PC-3 (cell line): ENCODE measurements around the gene AP1B1. TPM values are rescaled to one million over a fixed set of nuclear protein-coding genes. Genes with fewer than 3 reads are reported as not detected.

ENCODE experiments used
- ATAC-seq: fragments of 200-7000 bp; cut with Tn5 transposase; 2 replicates; pipeline ENCODE4 v1.9.1; 2020; ENCODE audit warnings: mild to moderate bottlenecking, moderate library complexity
- BruUV-seq: library from RNA; stranded (reverse); fragments of 400-500 nt; replicated peaks from 2 replicates; lab custom pipeline; 2021; lab: Mats Ljungman, UMichigan
- CTCF ChIA-PET: fragments of 300-600 bp; sonication (Branson Sonifier 250); formaldehyde crosslinking; loops from one replicate; lab custom pipeline; 2022; ENCODE audit warnings: antibody characterized with exemption; lab: Charles Lee
- POLR2A ChIA-PET: fragments of 300-600 bp; sonication (Branson Sonifier 250); formaldehyde crosslinking; loops from one replicate; lab custom pipeline; 2022; ENCODE audit warnings: antibody characterized with exemption; ENCODE audit not compliant: unreplicated experiment; lab: Charles Lee
- DNase-seq: peaks from one replicate; pipeline ENCODE4 v3.0.0-alpha.2; 2015
- H2AFZ ChIP-seq: fragments of 300-600 bp; sonication (generic); 2 replicates; pipeline ENCODE4 v1.6.0; 2016; ENCODE audit warnings: antibody characterized with exemption, low read length
- H3F3A ChIP-seq: fragments of 300-600 bp; sonication (generic); one replicate; pipeline ENCODE4 v1.6.0; 2017; ENCODE audit warnings: antibody characterized with exemption, low read length, control low read depth, mild to moderate bottlenecking; ENCODE audit not compliant: unreplicated experiment
- H3K27ac ChIP-seq: fragments of 300-600 bp; sonication (generic); 2 replicates; pipeline ENCODE4 v1.5.1; 2016; ENCODE audit warnings: mild to moderate bottlenecking, low read length
- H3K27me3 ChIP-seq: fragments of 300-600 bp; sonication (generic); 2 replicates; pipeline ENCODE4 v1.6.1; 2016; ENCODE audit warnings: low read length, mixed read lengths
- H3K36me3 ChIP-seq: fragments of 300-600 bp; sonication (generic); 2 replicates; pipeline ENCODE4 v1.6.1; 2016; ENCODE audit warnings: low read depth, mixed run types, low read length, mixed read lengths
- H3K4me1 ChIP-seq: fragments of 300-600 bp; sonication (generic); 2 replicates; pipeline ENCODE4 v1.5.1; 2016; ENCODE audit warnings: low read length; ENCODE audit not compliant: insufficient read depth
- H3K4me2 ChIP-seq: fragments of 300-600 bp; sonication (generic); 2 replicates; pipeline ENCODE4 v1.6.0; 2016; ENCODE audit warnings: low read length
- H3K4me3 ChIP-seq: fragments of 300-600 bp; sonication (generic); 2 replicates; pipeline ENCODE4 v1.5.1; 2016; ENCODE audit warnings: mild to moderate bottlenecking, low read length, mixed read lengths
- H3K79me2 ChIP-seq: fragments of 300-600 bp; sonication (generic); 2 replicates; pipeline ENCODE4 v1.6.1; 2017; ENCODE audit warnings: low read length, mixed read lengths
- H3K9ac ChIP-seq: fragments of 300-600 bp; sonication (generic); 2 replicates; pipeline ENCODE4 v1.6.0; 2016; ENCODE audit warnings: mild to moderate bottlenecking, low read length
- H3K9me2 ChIP-seq: fragments of 300-600 bp; sonication (generic); replicated peaks from 2 replicates; pipeline ENCODE4 v1.6.1; 2016; ENCODE audit warnings: mixed run types, low read length, mixed read lengths
- H3K9me3 ChIP-seq: fragments of 300-600 bp; sonication (generic); 2 replicates; pipeline ENCODE4 v1.6.1; 2016; ENCODE audit warnings: low read length, mixed read lengths
- H4K20me1 ChIP-seq: fragments of 300-600 bp; sonication (generic); 2 replicates; pipeline ENCODE4 v1.6.1; 2016; ENCODE audit warnings: low read length, mixed read lengths
- EZH2 ChIP-seq: fragments of 300-600 bp; sonication (generic); IDR thresholded peaks from one replicate; pipeline ENCODE4 v1.6.1; 2017; ENCODE audit warnings: antibody characterized with exemption, mild to moderate bottlenecking, low read length; ENCODE audit not compliant: unreplicated experiment
- EZH2phosphoT487 ChIP-seq: fragments of 300-600 bp; sonication (generic); IDR thresholded peaks from 2 replicates; pipeline ENCODE4 v1.6.1; 2018; ENCODE audit warnings: mild to moderate bottlenecking, antibody characterized with exemption, low read length, borderline replicate concordance
- intact Hi-C: fragments of 100-400 bp; cut with micrococcal nuclease; formaldehyde crosslinking; loops from 2 replicates; pipeline ENCODE4 v1.9.0; 2023
- total RNA-seq: library from RNA; depleted of rRNA; stranded (reverse); fragments of >200 nt; gene quantifications from 2 replicates; pipeline ENCODE4 v1.2.3, GENCODE V29; 2014
- TF ChIP-seq, protein P1 (sequence below): fragments of 300-600 bp; sonication (generic); conservative IDR thresholded peaks from 2 replicates; pipeline ENCODE4 v1.5.1; 2017; ENCODE audit warnings: antibody characterized with exemption, low read depth, mild to moderate bottlenecking, low read length

Gene AP1B1
- total RNA-seq, 1 experiment from 2014 or later = 81.2 TPM

DNA sequence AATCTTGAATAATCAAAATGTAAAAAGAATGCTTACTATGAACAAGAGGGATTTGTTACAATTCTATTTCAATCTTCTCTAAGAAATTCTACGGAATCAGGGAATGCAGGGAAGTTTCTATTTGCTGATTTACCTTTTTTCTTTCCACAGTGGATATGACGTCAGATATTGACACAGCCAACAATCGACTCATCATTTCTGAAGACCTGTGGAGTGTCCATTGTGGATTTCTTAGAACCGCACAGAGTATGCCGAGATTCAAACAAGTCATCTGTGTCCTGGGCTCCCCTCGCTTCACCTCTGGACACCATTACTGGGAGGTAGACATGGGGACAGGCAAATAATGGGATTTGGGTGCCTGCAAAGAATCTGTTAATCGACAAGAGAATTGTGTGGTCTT lies 45.9 kb upstream of the AP1B1 start:
- CTCF ChIA-PET = no interaction called here
- POLR2A ChIA-PET = no interaction called here
- Histone ChIP-seq H2AFZ (no peak overlapping the region), H3K4me2 (no peak overlapping the region), H3K9me2 (no peaks in the 10 kb centered on the region), H3K27me3 (peaks cover 17% of the 10 kb centered on the region), H3K36me3 (no peaks in the 10 kb centered on the region), H4K20me1 (no peaks in the 10 kb centered on the region), H3K27ac (no peak overlapping the region), H3K9me3 (no peaks in the 10 kb centered on the region), H3K4me3 (no peak overlapping the region), H3K9ac (no peak overlapping the region), H3F3A (no peaks in the 10 kb centered on the region), H3K4me1 (no peaks in the 10 kb centered on the region), H3K79me2 (no peaks in the 10 kb centered on the region)
- DNase-seq = no peak
- intact Hi-C loops = no loop called here
- TF ChIP-seq, protein P1, sequence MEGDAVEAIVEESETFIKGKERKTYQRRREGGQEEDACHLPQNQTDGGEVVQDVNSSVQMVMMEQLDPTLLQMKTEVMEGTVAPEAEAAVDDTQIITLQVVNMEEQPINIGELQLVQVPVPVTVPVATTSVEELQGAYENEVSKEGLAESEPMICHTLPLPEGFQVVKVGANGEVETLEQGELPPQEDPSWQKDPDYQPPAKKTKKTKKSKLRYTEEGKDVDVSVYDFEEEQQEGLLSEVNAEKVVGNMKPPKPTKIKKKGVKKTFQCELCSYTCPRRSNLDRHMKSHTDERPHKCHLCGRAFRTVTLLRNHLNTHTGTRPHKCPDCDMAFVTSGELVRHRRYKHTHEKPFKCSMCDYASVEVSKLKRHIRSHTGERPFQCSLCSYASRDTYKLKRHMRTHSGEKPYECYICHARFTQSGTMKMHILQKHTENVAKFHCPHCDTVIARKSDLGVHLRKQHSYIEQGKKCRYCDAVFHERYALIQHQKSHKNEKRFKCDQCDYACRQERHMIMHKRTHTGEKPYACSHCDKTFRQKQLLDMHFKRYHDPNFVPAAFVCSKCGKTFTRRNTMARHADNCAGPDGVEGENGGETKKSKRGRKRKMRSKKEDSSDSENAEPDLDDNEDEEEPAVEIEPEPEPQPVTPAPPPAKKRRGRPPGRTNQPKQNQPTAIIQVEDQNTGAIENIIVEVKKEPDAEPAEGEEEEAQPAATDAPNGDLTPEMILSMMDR = no peak
- no peak for TF ChIP-seq EZH2phosphoT487
- no peak for TF ChIP-seq EZH2
- no peak for ATAC-seq
- BruUV-seq = no TSS peak

DNA sequence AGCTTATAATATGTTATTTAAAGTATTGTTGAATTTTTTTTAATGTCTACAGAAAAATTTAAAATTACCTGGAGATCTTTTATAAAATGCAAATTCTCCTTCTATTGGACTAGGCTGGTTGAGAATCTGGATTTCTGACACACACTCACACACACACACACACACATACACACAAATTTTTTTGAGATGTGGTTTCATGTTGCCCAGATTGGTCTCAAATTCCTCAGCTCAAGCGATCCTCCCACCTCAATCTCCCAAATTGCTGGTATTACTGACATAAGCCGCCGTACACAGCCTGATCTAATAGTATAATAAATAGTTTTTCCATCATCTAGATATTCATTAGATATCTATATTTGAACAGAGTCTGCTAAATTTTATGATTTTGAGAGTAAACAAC lies 45.5 kb upstream of the AP1B1 start:
- Histone ChIP-seq H4K20me1 (no peaks in the 10 kb centered on the region), H3K9me2 (no peaks in the 10 kb centered on the region), H3K79me2 (no peaks in the 10 kb centered on the region), H3K9me3 (no peaks in the 10 kb centered on the region), H3K9ac (no peak overlapping the region), H3K27ac (no peak overlapping the region), H3K4me3 (no peak overlapping the region), H2AFZ (no peak overlapping the region), H3K4me2 (no peak overlapping the region), H3K4me1 (no peaks in the 10 kb centered on the region), H3F3A (no peaks in the 10 kb centered on the region), H3K36me3 (no peaks in the 10 kb centered on the region), H3K27me3 (peaks cover 21% of the 10 kb centered on the region)
- ATAC-seq (no peak), DNase-seq (no peak)
- CTCF ChIA-PET = no interaction called here
- TF ChIP-seq, protein P1 = no peak
- no peak for TF ChIP-seq EZH2phosphoT487
- TF ChIP-seq EZH2 = no peak
- intact Hi-C loops = no loop called here
- POLR2A ChIA-PET = no interaction called here
- BruUV-seq = no TSS peak

DNA sequence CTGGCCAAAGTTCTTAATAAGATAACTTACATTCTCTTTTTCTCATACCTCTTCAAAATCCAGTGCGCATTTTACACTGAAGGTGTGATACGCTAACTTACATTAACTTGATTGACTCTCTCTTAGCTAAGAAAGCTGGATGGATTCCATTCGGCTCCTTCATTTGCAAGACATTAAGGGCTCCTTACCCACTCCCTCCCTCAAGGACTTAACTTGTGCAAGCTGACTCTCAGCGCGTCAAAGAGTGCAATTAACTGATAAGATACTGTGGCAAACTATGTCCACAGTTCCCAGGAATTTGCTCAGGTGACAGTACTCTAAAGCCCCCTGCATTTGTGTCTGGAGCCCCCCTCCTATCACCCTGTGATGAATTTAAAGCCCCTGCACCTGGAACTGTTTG lies 43.6 kb upstream of the AP1B1 start:
- Histone ChIP-seq H3F3A (no peaks in the 10 kb centered on the region), H4K20me1 (no peaks in the 10 kb centered on the region), H3K36me3 (no peaks in the 10 kb centered on the region), H3K4me1 (no peaks in the 10 kb centered on the region), H2AFZ (no peak overlapping the region), H3K9me2 (no peaks in the 10 kb centered on the region), H3K27ac (no peak overlapping the region), H3K4me2 (no peak overlapping the region), H3K9me3 (no peaks in the 10 kb centered on the region), H3K27me3 (peaks cover 22% of the 10 kb centered on the region), H3K79me2 (no peaks in the 10 kb centered on the region), H3K4me3 (no peak overlapping the region), H3K9ac (no peak overlapping the region)
- POLR2A ChIA-PET = no interaction called here
- BruUV-seq = no TSS peak
- DNase-seq (no peak), ATAC-seq (no peak)
- intact Hi-C loops = no loop called here
- CTCF ChIA-PET = no interaction called here
- TF ChIP-seq EZH2 = no peak
- TF ChIP-seq EZH2phosphoT487 = no peak
- TF ChIP-seq, protein P1 = no peak
